H9 (cell line): ENCODE data around the gene SAMD14. TPM values are rescaled to one million over a fixed set of nuclear protein-coding genes. Genes with fewer than 3 reads are reported as not detected.

Experiments
- DNase-seq: peaks from one replicate; pipeline ENCODE4 v3.0.0-alpha.2; 2017
- H2AFZ ChIP-seq: one replicate; pipeline ENCODE4 v1.6.1; 2013; ENCODE audit warnings: mild to moderate bottlenecking, low read length, control low read depth, moderate library complexity
- H2AK5ac ChIP-seq: 2 replicates; pipeline ENCODE4 v1.6.1; 2013; ENCODE audit warnings: low read length, control low read depth, mixed read lengths; ENCODE audit not compliant: insufficient read length
- H2BK120ac ChIP-seq: one replicate; pipeline ENCODE4 v1.6.1; 2013; ENCODE audit warnings: low read depth, mild to moderate bottlenecking, low read length, control low read depth, inconsistent platforms; ENCODE audit not compliant: poor library complexity, severe bottlenecking
- H2BK12ac ChIP-seq: 2 replicates; pipeline ENCODE4 v1.6.1; 2013; ENCODE audit warnings: low read length, control low read depth, mixed read lengths, low read depth; ENCODE audit not compliant: insufficient read length
- H2BK15ac ChIP-seq: 2 replicates; pipeline ENCODE4 v1.6.1; 2013; ENCODE audit warnings: low read depth, low read length, control low read depth
- H2BK20ac ChIP-seq: one replicate; pipeline ENCODE4 v1.6.1; 2013; ENCODE audit warnings: low read depth, mild to moderate bottlenecking, low read length, control low read depth, inconsistent platforms; ENCODE audit not compliant: poor library complexity, severe bottlenecking
- H2BK5ac ChIP-seq: 2 replicates; pipeline ENCODE4 v1.6.1; 2013; ENCODE audit warnings: low read length, control low read depth, mixed read lengths; ENCODE audit not compliant: insufficient read length
- H3K14ac ChIP-seq: 2 replicates; pipeline ENCODE4 v1.6.1; 2013; ENCODE audit warnings: low read length, control low read depth; ENCODE audit not compliant: insufficient read depth
- H3K18ac ChIP-seq: 2 replicates; pipeline ENCODE4 v1.6.1; 2013; ENCODE audit warnings: low read depth, mild to moderate bottlenecking, mixed read lengths, low read length, control low read depth; ENCODE audit not compliant: insufficient read length
- H3K23ac ChIP-seq: 2 replicates; pipeline ENCODE4 v1.6.1; 2013; ENCODE audit warnings: low read length, control low read depth, mixed read lengths, low read depth; ENCODE audit not compliant: insufficient read length
- H3K23me2 ChIP-seq: 2 replicates; pipeline ENCODE4 v1.6.1; 2013; ENCODE audit warnings: low read depth, mild to moderate bottlenecking, mixed read lengths, low read length, control low read depth; ENCODE audit not compliant: insufficient read length, poor library complexity, severe bottlenecking
- H3K27ac ChIP-seq: 2 replicates; pipeline ENCODE4 v1.5.1; 2013; ENCODE audit warnings: low read length, control low read depth, mixed read lengths, low read depth; ENCODE audit not compliant: insufficient read length
- H3K27me3 ChIP-seq: 2 replicates; pipeline ENCODE4 v1.6.1; 2013; ENCODE audit warnings: low read length, control low read depth, inconsistent platforms; ENCODE audit not compliant: insufficient read depth
- H3K4ac ChIP-seq: 2 replicates; pipeline ENCODE4 v1.6.1; 2013; ENCODE audit warnings: low read depth, mild to moderate bottlenecking, control low read depth, inconsistent platforms, low read length, moderate library complexity
- H3K4me1 ChIP-seq: 2 replicates; pipeline ENCODE4 v1.6.1; 2013; ENCODE audit warnings: low read length, control low read depth, inconsistent platforms; ENCODE audit not compliant: insufficient read depth
- H3K4me2 ChIP-seq: 2 replicates; pipeline ENCODE4 v1.6.1; 2013; ENCODE audit warnings: low read length, control low read depth, mixed read lengths; ENCODE audit not compliant: insufficient read length, insufficient read depth
- H3K56ac ChIP-seq: 2 replicates; pipeline ENCODE4 v1.6.1; 2013; ENCODE audit warnings: low read depth, mild to moderate bottlenecking, mixed read lengths, low read length, control low read depth; ENCODE audit not compliant: insufficient read length
- H3K79me1 ChIP-seq: 2 replicates; pipeline ENCODE4 v1.6.1; 2013; ENCODE audit warnings: low read depth, mild to moderate bottlenecking, moderate library complexity, low read length, control low read depth, inconsistent platforms; ENCODE audit not compliant: insufficient read depth, poor library complexity, severe bottlenecking
- H3K79me2 ChIP-seq: 2 replicates; pipeline ENCODE4 v1.6.1; 2013; ENCODE audit warnings: low read length, control low read depth, inconsistent platforms; ENCODE audit not compliant: insufficient read depth
- H3K9ac ChIP-seq: 2 replicates; pipeline ENCODE4 v1.6.1; 2013; ENCODE audit warnings: low read length, control low read depth, mixed read lengths; ENCODE audit not compliant: insufficient read length; ENCODE audit errors: extremely low read depth
- H3K9me3 ChIP-seq: one replicate; pipeline ENCODE4 v1.6.1; 2013; ENCODE audit warnings: low read depth, low read length, inconsistent platforms; ENCODE audit not compliant: control insufficient read depth
- H3T11ph ChIP-seq: one replicate; pipeline ENCODE4 v1.6.1; 2013; ENCODE audit warnings: mild to moderate bottlenecking, low read length, control low read depth, inconsistent platforms
- H4K20me1 ChIP-seq: one replicate; pipeline ENCODE4 v1.6.1; 2013; ENCODE audit not compliant: control insufficient read depth, insufficient read length, insufficient read depth
- H4K5ac ChIP-seq: 2 replicates; pipeline ENCODE4 v1.6.1; 2013; ENCODE audit warnings: low read depth, mild to moderate bottlenecking, mixed read lengths, low read length, control low read depth; ENCODE audit not compliant: insufficient read length
- H4K8ac ChIP-seq: replicated peaks from 2 replicates; pipeline ENCODE4 v1.6.1; 2013; ENCODE audit warnings: low read length, control low read depth, mixed read lengths, low read depth; ENCODE audit not compliant: insufficient read length
- H4K91ac ChIP-seq: 2 replicates; pipeline ENCODE4 v1.6.1; 2013; ENCODE audit warnings: low read depth, mild to moderate bottlenecking, moderate library complexity, mixed read lengths, low read length, control low read depth; ENCODE audit not compliant: insufficient read length
- H3K27ac Mint-ChIP-seq, 3 experiments: 2 replicates in 2 of 3; 3 replicates in 1 of 3; pipeline ENCODE4 v1.8.0; 2020 to 2021; ENCODE audit warnings: mixed read lengths in 3 of 3, mild to moderate bottlenecking in 1 of 3, moderate library complexity in 1 of 3
- H3K27me3 Mint-ChIP-seq: 2 replicates; pipeline ENCODE4 v1.8.0; 2021; ENCODE audit warnings: low read depth, mild to moderate bottlenecking, moderate library complexity, mixed read lengths
- H3K36me3 Mint-ChIP-seq, 3 experiments: 2 replicates in 2 of 3; 3 replicates in 1 of 3; pipeline ENCODE4 v1.8.0; 2020 to 2021; ENCODE audit warnings: low read depth in 3 of 3, mixed read lengths in 3 of 3; ENCODE audit not compliant: insufficient read depth in 1 of 3
- H3K4me1 Mint-ChIP-seq, 2 experiments: 2 replicates each; pipeline ENCODE4 v1.8.0; 2020; ENCODE audit warnings: mixed read lengths in 2 of 2
- H3K4me3 Mint-ChIP-seq, 2 experiments: 2 replicates in 1 of 2; 3 replicates in 1 of 2; pipeline ENCODE4 v1.8.0; 2020 to 2021; ENCODE audit warnings: mild to moderate bottlenecking in 2 of 2, mixed read lengths in 2 of 2, moderate library complexity in 1 of 2
- H3K9me3 Mint-ChIP-seq, 2 experiments: 2 replicates in 1 of 2; 3 replicates in 1 of 2; pipeline ENCODE4 v1.8.0; 2020; ENCODE audit warnings: mild to moderate bottlenecking in 2 of 2, mixed read lengths in 2 of 2, moderate library complexity in 1 of 2
- WGBS: extraction: QIAGEN DNeasy Blood & Tissue Kit; methylation state at CpG from one replicate; pipeline ENCODE4 v1.1.7; 2013; ENCODE audit warnings: missing lambda C conversion rate, low lambda C conversion rate, mixed read lengths; ENCODE audit not compliant: insufficient read length; ENCODE audit errors: extremely low coverage; 5-methylcytosine and 5-hydroxymethylcytosine counted together
- total RNA-seq: library from RNA; stranded (reverse); gene quantifications from 2 replicates; pipeline ENCODE4 v1.2.1, GENCODE V29; 2021
- TF ChIP-seq, protein P1 (sequence below): fragments of 200-600 bp; sonication (generic); conservative IDR thresholded peaks from 3 replicates; pipeline ENCODE4 v1.8.0; 2021; ENCODE audit warnings: antibody characterized with exemption, mild to moderate bottlenecking

The SAMD14 gene
- total RNA-seq, 1 experiment from 2014 or later = 5.9 TPM

DNA sequence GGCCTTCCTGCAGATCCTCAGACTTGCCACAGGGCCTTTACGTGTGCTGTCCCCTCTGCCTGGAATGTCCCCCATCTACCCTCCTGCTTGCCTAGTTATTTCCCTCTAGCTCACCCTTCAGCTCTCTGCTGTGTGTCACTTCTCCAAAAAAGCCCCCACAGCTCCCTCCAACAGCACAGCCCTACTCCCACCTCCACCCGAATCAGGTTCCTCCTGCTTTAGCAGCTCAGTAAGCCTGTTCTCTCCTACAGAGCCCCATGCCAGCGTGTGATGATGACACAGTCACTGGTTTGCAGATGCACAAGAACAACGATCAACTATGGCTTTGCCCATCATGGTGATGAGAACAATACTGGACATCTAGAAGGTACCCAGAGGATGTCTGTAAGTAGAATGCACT lies 7.1 kb upstream of the SAMD14 start:
- no peak overlapping the region for H3K4me3 Mint-ChIP-seq
- H2BK12ac ChIP-seq = no peak overlapping the region
- no peak overlapping the region; a peak in 1 of 7 replicates for H3K27ac Mint-ChIP-seq
- no peak overlapping the region for H3K14ac ChIP-seq
- no peak overlapping the region for H2BK15ac ChIP-seq
- H3K27me3 ChIP-seq = no peaks in the 10 kb centered on the region; the same call in 1 of the 2 replicates
- no CpG with 5 or more reads among the region's 4 CpGs for WGBS
- DNase-seq = no peak
- no peak overlapping the region for H2BK20ac ChIP-seq
- H3K27ac ChIP-seq = no peak overlapping the region
- peaks cover 18 to 60% (median 53%) of the 10 kb centered on the region in 3 experiments; a peak in 6 of 7 replicates for H3K36me3 Mint-ChIP-seq
- no peaks in the 10 kb centered on the region for H3K23me2 ChIP-seq
- no peaks in the 10 kb centered on the region; a peak in 1 of 5 replicates for H3K9me3 Mint-ChIP-seq
- H2BK5ac ChIP-seq = no peak overlapping the region
- peaks cover 6% of the 10 kb centered on the region for H3K27me3 Mint-ChIP-seq
- H3K4me2 ChIP-seq = no peak overlapping the region
- no peaks in the 10 kb centered on the region for H3K79me2 ChIP-seq
- no peak overlapping the region for H2AK5ac ChIP-seq
- H4K8ac ChIP-seq = no peak overlapping the region
- no peak overlapping the region for H4K91ac ChIP-seq
- H3K56ac ChIP-seq = no peak overlapping the region
- no peak overlapping the region for H3K23ac ChIP-seq
- no peak overlapping the region for H2BK120ac ChIP-seq
- TF ChIP-seq, protein P1, sequence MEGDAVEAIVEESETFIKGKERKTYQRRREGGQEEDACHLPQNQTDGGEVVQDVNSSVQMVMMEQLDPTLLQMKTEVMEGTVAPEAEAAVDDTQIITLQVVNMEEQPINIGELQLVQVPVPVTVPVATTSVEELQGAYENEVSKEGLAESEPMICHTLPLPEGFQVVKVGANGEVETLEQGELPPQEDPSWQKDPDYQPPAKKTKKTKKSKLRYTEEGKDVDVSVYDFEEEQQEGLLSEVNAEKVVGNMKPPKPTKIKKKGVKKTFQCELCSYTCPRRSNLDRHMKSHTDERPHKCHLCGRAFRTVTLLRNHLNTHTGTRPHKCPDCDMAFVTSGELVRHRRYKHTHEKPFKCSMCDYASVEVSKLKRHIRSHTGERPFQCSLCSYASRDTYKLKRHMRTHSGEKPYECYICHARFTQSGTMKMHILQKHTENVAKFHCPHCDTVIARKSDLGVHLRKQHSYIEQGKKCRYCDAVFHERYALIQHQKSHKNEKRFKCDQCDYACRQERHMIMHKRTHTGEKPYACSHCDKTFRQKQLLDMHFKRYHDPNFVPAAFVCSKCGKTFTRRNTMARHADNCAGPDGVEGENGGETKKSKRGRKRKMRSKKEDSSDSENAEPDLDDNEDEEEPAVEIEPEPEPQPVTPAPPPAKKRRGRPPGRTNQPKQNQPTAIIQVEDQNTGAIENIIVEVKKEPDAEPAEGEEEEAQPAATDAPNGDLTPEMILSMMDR = no peak
- H3K4me1 ChIP-seq = no peaks in the 10 kb centered on the region; the same call in 1 of the 2 replicates
- no peak overlapping the region for H3K18ac ChIP-seq
- H3K4ac ChIP-seq = no peak overlapping the region
- no peak overlapping the region for H3T11ph ChIP-seq
- H3K9me3 ChIP-seq = no peaks in the 10 kb centered on the region
- H3K9ac ChIP-seq = no peak overlapping the region
- peaks cover 20 to 28% of the 10 kb centered on the region in 2 experiments for H3K4me1 Mint-ChIP-seq
- peaks cover 2% of the 10 kb centered on the region for H4K20me1 ChIP-seq
- H2AFZ ChIP-seq = no peak overlapping the region
- H4K5ac ChIP-seq = no peak overlapping the region
- H3K79me1 ChIP-seq = no peaks in the 10 kb centered on the region
